Hindlimb muscle (tissue), 1 donor: ENCODE results near the gene ABCA1. TPM values are rescaled to one million over a fixed set of nuclear protein-coding genes. Genes with fewer than 3 reads are reported as not detected.
A peak's percentile ranks its signal among the peaks of the same experiment; 100 is the strongest.

Experiments
- DNase-seq: peaks from one replicate; pipeline ENCODE4 v3.0.0-alpha.2; 2013
- polyA plus RNA-seq: library from polyadenylated mRNA; unstranded; fragments of 120-200 nt; gene quantifications from one replicate; pipeline ENCODE4 v1.2.1, GENCODE V29; 2013; ENCODE audit not compliant: insufficient read length

The ABCA1 gene
- polyA plus RNA-seq, 1 donor: 6.4 TPM

DNA sequence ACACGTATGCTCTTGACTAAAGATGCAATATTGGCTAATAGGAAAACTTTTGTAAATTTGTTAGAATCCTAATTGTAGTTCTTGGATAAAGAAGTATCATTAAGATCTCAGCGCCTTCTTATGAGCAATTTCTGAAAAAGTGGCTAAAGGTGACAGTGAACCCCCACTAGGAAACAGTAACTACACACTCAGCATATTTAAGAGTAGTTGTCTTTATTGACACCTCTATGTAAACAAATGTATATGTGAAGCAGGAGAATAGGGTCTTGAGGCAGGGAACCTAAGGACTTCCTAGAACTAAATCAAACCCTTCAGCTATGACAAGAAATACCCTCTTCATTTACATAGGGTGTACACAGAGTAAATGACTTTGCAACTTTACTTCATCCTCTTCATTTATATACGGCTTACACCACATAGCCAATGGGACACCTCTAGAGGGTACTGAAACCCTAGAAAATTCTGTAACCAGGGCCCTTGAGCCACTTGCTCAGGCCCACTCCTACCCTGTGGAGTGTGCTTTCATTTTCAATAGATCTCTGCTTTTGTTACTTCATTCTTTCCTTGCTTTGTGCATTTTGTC is 177.7 kb downstream of the ABCA1 start:
- DNase-seq: no peak

DNA sequence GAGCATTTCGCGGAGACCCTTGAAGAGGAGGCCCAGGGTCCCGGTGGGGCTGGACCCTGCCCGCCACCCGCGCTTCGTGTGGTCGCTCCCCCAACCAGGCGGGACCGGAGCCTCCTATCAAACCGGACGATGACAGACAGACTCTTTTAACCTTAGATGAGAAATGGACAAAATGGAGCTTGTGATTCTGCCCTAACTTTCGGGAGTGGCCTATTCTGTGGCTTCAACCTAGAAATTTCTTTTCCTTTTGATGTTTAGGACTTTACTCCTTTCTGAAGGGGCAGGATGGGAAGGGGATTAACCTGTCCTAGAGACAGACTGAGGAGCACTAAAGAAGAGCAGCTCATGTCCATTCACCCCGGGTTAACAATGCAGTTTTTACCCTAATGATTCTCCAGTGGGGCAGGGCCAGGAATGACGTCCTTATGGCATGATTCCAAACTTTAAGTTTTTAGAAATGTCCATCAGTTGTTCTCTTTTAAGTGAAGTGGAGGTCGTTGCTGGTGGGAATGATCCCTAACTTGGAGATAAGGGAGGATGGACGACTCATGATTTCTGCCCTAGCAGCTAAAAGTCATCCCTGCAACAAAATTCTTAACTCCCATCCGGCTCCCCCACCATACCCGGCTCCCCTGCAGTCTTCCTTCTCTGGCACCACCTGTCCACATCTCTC is 179.5 kb downstream of the ABCA1 start:
- peak; percentile 65 for DNase-seq

DNA sequence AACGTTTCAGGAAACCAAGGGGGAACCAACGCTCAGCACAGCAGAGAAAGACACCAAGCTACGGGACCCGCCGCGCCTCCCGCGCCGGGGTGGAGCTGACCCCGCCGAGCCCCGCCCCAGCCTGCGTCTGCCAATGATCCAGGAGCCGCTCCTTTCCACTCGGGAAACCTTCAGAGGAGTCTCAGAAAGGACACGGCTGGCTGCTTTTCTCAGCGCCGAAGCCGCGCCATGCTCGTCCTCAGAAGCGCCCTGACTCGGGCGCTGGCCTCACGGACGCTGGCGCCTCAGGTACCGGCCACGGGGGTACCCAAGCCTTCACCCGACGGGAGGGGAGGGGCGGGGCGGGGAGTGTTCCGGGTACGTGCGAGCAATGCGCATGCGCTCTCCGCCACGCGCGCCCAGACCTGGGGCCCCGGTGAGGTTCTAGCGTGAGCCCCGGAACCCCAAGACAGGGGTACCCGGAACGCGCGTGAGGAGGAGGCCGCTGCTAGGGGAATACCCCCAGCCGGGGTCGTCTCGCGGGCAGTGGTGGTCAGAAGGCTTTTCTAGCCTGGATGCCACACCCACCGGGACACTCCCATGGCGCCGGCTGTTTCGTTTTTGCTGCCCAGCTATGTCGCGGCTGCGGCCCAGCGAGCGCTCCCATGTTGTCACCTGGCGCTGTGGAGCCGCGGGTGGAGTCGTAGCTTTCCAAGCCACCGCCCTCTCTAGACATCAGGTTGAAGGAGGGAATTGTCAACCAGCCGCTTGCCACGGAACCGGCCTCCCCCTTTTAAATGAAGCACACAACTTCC is 180.2 kb downstream of the ABCA1 start, which contains the start of gene NIPSNAP3A:
TSS of gene NIPSNAP3A (plus strand) at position 119 of the 794 bp plus-strand sequence. CDS start at position 229, 110 bp downstream.
- peak; percentile 87 for DNase-seq

DNA sequence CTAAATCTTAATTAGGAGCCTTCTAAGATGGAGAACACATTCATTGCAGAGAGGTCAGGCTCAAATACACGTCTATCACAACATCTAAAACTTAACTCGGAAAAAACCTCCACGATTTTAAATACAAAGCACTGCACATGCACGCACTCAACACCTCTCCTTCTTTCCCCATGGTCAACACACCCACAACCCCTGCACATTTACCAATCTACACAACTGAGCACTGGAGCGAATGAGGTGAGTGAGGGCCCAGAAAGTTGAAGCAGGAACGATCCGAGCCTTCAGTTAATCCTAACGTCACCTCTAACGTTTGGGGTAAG is 180.8 kb downstream of the ABCA1 start:
- no peak for DNase-seq

DNA sequence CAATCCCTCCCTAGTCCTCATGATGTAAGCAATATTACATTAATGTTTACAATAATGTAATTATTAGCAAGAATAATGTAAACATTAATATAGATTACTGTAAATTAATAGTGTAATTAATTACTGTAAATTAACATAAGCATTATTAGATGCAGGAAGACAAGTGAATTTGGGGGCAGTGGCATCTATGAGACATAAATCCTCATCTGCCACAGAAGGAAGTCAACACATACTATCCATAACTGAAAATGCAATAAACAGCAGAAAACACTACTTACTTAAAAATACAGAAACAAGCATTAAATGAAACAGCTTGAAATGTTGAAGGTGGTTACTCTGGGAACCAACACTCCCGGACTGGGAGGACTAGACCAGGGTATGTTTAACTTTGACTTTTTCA is 181.2 kb downstream of the ABCA1 start:
- no peak for DNase-seq

DNA sequence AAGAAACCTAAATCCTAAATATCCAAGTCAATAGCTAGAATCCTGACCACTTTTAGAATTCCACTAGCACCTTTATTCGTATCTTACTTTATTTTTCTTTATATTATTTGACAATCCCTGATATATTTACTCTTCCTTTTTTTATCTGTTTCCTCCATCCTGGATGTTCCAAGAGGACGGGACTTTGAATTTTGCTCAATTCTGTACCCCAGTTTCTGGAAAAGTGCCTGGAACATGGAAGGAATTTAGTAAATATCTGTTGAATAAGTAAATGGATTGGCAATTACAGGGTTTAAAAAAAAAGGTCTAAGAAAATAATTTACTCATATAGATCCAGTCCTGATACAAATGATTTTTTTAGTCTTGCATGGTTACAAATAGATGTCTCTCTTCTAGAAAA is 181.7 kb downstream of the ABCA1 start:
- no peak for DNase-seq

DNA sequence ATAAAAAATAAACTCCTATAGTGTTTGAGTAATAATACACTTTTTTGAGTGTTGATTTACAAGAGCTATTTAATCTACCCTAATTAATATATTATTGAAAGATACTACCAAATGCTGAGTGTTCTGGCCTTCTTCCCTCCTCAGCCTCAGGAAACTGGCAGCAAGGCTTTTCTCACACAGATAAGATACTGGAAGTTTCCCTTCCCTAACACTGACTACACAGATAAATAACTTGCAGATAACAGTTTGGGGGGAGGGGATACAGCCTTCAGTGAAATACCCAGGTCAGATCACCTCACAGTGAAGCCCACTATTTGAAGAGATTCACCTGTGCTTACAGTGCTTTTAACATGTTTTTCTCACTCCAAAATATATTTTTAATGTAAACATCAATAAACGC is 182.1 kb downstream of the ABCA1 start:
- no peak for DNase-seq

DNA sequence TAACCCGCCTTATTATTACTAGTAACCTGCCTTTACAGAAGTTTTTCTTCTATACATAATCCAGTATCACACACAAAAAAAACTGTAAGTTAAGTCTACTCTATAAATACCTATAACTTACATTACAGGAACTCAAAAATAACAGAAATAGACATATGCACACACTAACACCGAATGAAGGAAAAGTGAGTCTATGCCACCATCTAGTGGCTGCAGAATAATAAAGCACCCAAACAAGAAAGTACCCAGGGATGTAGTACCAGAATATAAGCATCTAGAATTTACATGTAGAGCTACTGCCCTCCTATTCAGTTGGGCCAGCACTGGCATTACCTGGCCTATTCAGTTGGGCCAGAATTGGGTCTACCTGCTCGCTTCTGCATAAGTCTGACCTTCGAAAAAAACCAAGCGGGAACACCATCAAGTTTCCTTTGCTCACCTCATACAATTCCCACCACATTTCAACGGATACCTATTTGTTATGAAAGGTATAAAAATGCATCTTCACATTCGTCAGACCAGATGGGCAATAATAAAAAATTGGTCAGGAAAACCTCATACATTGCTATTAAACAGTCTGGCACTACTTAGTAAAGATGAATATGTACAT is 184.5 kb downstream of the ABCA1 start:
- peak; percentile 72 for DNase-seq

DNA sequence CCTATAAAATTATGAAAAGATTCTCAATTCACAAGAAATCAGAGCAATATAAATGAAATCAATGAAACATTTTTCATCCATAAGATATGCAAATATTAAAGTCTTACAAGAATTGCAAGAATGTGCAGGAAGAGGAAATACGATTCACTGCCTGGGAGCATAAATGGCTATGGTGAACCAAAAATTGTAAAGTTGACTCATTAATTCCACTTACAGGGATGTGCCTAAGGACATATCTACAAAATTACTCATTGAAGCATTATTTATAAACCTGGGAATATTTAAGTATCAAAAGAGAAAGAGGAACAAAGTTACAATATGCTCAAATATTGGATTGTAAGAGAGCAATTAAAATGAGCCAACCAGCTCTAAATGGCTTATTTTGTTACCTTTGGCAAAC is 187.3 kb downstream of the ABCA1 start:
- no peak for DNase-seq

DNA sequence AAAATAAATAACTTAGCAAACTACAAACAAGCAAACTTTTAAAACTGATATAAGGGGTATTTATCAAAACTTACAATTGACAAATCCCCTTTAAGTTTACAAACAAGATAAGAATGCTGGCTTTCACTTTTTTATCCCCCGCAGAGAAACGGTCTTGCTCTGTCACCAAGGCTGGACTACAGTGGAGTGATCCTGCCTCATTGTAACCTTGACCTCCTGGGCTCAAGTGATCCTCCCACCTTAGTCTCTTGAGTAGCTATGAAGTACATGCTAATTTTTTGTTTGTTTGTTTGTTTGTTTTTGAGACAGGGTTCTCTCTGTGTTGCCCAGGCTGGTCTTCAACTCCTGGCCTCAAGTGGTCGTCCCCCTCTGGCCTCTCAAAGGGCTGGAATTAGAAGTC is 189.5 kb downstream of the ABCA1 start:
- no peak for DNase-seq

Other genes with a start within 250 kb of the ABCA1 start
- not detected for gene OR13D1, start 233.6 kb downstream of the ABCA1 start, polyA plus RNA-seq
- 61.5 TPM for gene NIPSNAP3A, start 180.5 kb downstream of the ABCA1 start, polyA plus RNA-seq
- 23.6 TPM for gene NIPSNAP3B, start 164.0 kb downstream of the ABCA1 start, polyA plus RNA-seq